Measurements from ENCODE around the gene AGPAT4. TPM values are rescaled to one million over a fixed set of nuclear protein-coding genes. Genes with fewer than 3 reads are reported as not detected.
"Not testable (repeated sequence)": the region's sequence is repeated elsewhere in the genome, so short reads cannot be mapped to it uniquely, and the experiment has no call there.

Gene AGPAT4
- total RNA-seq, 2 donors from 2014 or later: 12.8 to 14.0 TPM

- intact Hi-C loops (cut with DNase I): loop anchor here in 1 of 2 donors (5.0 kb wide), 1 partner anchor 196 kb away; no protein-coding TSS in a partner anchor
Observed at GRCh38 chr6:161136655-161137054, 137.2 kb downstream of the AGPAT4 start.

DNA sequence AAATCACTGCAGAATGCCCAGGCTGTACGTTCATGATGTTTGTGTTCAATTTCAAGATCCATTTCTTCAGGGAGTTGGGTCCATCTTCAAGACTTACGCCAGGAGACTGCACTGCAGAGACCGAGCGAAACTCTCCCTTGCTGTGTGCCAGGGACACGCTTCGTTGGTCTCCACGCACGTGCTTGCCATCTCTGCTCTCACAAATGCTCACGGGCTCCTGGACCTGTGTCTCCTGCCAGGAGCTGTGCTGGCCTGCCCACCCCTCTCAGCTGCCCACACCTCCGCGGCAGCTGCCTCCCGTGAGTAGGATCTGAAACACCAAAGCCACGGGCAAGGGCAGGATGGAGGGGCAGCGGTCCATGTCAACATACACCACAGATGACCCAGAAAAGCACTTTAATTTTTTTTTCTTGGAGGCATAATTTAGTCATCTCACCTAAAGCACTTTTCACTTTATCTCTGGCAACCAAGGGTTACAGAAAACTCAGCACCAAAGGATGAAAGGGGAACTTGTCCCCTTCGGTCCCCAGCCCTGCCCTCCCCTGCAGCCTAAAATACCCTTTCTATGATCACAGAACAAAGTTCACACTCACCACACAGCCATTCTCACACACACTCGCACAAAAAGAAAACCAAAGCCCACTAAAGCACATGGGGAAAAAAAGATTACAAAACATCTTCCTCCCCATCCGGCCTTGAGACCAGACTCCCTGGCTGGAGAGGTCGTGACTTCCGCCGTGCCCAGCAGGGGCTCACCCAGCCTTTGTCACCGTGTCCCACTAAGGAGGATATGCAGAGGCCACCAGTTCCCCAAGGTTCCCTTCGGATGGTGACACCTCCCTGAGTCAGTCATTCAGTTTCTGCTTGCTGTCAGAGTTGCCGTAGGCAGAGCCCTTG lies 137.9 kb downstream of the AGPAT4 start:
- intact Hi-C loops (cut with DNase I): loop anchor here in 1 of 2 donors (5.0 kb wide), 1 partner anchor 196 kb away; no protein-coding TSS in a partner anchor
- DNase-seq (ENCODE audit: low spot score): no peak

More at GRCh38 chr6:161136655-161137054, 137.2 kb downstream of the AGPAT4 start:
- DNase-seq (ENCODE audit: low spot score): no peak

DNA sequence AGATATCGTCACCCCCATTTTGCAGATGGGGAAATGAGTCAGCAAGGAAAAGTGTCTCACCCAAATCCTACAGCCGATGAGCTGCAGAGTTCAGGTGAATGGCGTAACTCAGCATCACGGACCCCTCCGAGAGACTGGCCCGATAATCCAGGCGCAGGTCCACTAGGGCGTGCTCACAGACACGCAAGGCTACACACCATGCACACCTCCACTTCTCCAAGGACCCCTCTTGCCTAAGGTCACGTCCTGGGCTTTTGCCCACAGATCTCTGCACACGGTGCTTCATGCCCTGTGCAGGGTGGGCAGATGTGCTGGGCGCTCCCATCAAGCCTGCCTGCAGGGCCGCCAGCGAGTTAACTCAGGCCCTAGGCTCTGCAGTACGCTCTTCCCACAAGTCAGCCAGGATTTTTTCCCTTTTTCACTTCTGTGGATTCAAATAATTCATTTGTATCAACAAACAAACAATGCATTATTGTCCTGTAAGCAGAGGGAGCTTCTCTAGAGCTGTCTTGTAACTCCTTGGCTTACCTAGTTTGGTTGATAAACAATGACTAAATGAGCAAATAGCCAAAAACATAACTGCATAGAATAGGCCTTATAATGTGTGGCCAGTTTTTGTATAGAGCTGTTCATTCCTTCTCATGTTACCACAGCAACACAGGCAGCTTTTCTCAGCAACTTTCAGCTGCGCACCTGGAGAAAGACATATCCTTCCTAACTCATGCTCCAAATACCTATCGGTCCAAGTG lies 139.1 kb downstream of the AGPAT4 start:
- DNase-seq (ENCODE audit: low spot score): no peak
- intact Hi-C loops (cut with DNase I): loop anchor here in 1 of 2 donors (5.0 kb wide), 2 partner anchors 198 to 648 kb away; no protein-coding TSS in a partner anchor

- intact Hi-C loops (cut with DNase I): loop anchor here in 1 of 2 donors (5.0 kb wide), 1 partner anchor 648 kb away; no protein-coding TSS in a partner anchor
- DNase-seq (ENCODE audit: low spot score): no peak
Observed at GRCh38 chr6:161133963-161134362, 139.9 kb downstream of the AGPAT4 start.

GRCh38 chr6:161132384-161132783 lies 141.5 kb downstream of the AGPAT4 start:
- intact Hi-C loops (cut with DNase I): loop anchor here in 1 of 2 donors (5.0 kb wide), 1 partner anchor 650 kb away; no protein-coding TSS in a partner anchor
- no peak for DNase-seq (ENCODE audit: low spot score)

GRCh38 chr6:161130967-161131766 lies 142.7 kb downstream of the AGPAT4 start:
- intact Hi-C loops (cut with DNase I): loop anchor here in 1 of 2 donors (5.0 kb wide), 1 partner anchor 651 kb away; no protein-coding TSS in a partner anchor
- DNase-seq (ENCODE audit: low spot score): no peak

- DNase-seq (ENCODE audit: low spot score): no peak
- intact Hi-C loops (cut with DNase I): loop anchor here in 1 of 2 donors (5.0 kb wide), 1 partner anchor 652 kb away; no protein-coding TSS in a partner anchor
Observed at GRCh38 chr6:161130541-161130940, 143.3 kb downstream of the AGPAT4 start.

DNA sequence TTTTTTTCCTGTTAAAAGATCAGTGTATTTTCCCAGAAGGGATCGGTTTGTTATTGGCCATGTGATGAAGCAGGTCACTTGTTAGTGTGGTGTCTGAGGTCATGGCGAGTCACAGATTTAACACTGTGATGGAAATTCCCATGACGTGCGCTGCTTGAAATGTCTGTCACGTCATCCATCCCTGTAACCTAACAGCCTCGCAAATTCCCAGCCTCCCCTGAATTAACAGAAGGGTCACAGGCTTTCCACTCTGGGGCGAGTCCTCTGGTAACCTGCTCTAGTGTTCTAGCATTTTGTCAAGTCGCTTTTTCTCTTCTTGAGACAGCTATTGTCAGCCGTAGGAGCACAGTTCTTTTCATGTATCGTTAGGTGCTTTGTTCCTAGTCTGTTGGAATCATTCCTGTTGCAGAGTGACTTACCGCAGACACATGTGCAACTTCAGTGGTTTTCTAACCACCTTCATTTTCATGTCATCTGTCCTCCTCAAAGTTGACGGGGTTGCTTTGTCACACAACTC lies 145.1 kb downstream of the AGPAT4 start:
- intact Hi-C loops (cut with DNase I): no loop called here
- DNase-seq (ENCODE audit: low spot score): no peak

- intact Hi-C loops (cut with DNase I): no loop called here
- no peak for DNase-seq (ENCODE audit: low spot score)
Observed at GRCh38 chr6:161128230-161128629, 145.6 kb downstream of the AGPAT4 start.

DNA sequence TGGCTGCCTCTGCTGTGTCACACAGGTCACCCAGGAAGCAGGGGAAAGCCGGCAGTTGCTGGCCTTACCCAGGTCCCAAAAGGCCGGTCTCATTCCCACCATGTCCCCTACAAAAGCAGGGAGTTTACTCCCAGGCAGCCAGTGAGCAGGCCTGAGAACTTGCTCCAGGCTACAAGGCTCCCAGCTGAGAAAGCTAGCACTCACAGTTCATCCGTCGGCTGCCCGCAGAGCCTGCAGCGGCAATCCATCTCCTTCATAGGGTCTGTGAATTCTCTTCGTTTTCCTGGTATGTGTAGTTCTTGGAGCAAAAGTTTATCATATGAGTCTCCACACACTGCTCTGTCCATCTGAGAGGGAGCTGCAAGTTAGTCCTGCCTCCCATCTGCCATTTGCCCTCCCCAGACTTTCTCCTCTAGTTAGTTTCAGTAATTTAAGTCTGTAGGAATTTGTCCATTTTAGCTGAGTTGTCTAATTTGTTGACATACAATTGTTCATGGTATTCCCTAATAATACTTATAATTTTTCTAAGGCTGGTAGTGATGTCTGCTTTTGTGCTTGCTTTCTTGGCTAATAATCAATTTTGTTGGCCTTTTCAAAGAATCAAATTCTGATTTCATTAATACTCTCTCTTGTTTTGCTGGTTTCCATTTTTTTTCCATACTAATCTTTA lies 146.7 kb downstream of the AGPAT4 start:
- DNase-seq (ENCODE audit: low spot score): no peak
- intact Hi-C loops (cut with DNase I): no loop called here

- intact Hi-C loops (cut with DNase I): no loop called here
- no peak for DNase-seq (ENCODE audit: low spot score)
Observed at GRCh38 chr6:161125591-161125990, 148.3 kb downstream of the AGPAT4 start.

DNA sequence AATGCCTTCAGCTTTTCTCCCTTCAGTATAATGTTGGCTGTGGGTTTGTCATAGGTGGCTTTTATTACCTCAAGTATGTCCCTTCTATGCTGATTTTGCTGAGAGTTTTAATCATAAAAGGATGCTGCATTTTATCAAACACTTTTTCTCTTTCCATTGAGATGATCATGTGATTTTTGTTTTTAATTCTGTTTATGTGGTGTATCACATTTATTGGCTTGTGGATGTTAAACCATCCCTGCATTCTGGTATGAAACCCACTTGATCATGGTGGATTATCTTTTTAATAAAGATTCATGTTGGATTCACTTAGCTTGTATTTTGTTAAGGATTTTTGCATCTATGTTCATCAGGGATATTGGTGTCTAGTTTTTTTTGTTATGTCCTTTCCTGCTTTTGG lies 150.5 kb downstream of the AGPAT4 start:
- intact Hi-C loops (cut with DNase I): not testable (repeated sequence)

DNA sequence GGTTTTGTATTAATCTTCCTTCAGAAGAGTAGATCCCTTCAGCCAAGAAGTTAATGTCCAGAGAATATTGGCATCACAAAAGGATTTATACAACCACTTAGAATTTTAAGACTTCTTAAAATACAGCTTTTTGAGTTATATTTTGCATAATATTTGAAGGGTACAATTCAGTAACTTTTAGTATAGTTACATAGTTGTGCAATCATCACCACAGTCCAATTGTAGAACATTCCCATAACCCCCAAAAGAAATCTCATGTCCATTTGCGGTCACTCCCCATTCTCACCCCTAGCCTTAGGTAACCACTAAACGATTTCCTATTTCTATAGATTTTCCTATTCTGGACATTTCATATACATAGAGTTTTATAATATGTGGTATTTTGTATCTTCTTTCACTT lies 155.9 kb downstream of the AGPAT4 start:
- intact Hi-C loops (cut with DNase I): no loop called here
- DNase-seq (ENCODE audit: low spot score): no peak

More for the DNA sequence above, 150.5 kb downstream of the AGPAT4 start:
- DNase-seq (ENCODE audit: low spot score): not testable (repeated sequence)

DNA sequence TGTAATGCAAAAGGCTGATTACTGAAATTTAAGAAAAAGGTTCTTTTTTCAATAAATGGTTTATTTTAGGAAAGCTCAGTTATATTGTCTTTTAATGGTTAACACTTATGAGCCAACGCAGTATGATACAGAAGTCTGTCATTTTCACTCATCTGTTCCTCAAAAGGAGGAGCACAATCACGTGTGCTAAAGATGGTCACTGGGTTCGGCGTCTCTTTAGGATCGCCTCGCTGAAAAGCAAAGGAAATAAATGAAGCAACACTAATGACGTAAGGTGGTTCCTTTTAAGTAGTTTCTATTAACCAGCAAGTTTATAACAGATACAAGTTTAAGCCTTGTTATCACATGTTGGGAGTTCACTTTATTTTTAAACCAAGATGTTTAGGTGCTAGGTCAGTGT lies 156.6 kb downstream of the AGPAT4 start:
- no peak for DNase-seq (ENCODE audit: low spot score)
- intact Hi-C loops (cut with DNase I): no loop called here

- no peak for DNase-seq (ENCODE audit: low spot score)
- intact Hi-C loops (cut with DNase I): no loop called here
Observed at GRCh38 chr6:161116554-161116953, 157.3 kb downstream of the AGPAT4 start.

DNA sequence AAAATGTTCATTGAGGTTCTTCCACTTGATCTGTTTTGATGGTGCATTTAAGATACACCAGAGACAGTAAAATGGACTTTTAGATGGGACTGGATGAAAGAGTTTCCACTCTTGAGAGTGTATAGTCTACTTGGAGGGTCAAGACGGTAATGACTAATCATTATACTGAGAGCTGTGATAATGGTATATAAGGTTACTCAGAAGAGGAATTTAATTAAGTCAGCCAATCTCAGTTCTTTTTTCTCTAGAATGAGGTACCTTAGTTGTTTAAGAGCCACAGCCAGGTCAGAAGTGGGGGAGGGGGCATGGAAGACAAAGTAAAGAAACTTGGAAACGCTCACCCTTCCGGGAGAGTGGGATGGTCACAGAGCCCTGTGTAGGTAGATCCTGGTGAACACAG lies 158.4 kb downstream of the AGPAT4 start:
- intact Hi-C loops (cut with DNase I): no loop called here
- no peak for DNase-seq (ENCODE audit: low spot score)

- no peak for DNase-seq (ENCODE audit: low spot score)
- intact Hi-C loops (cut with DNase I): no loop called here
Observed at GRCh38 chr6:161111261-161111660, 162.6 kb downstream of the AGPAT4 start.
